GM12874 (cell line): ENCODE data around the gene GPER1.

ENCODE experiments used
- CTCF ChIP-seq: IDR thresholded peaks from 2 replicates; pipeline ENCODE4 v1.5.1; 2011; ENCODE audit warnings: low read depth, mild to moderate bottlenecking, control low read depth, low read length, moderate library complexity; ENCODE audit not compliant: insufficient read depth

Gene GPER1

GRCh38 chr7:1127001-1127400, 39.1 kb downstream of the GPER1 start:
- TF ChIP-seq CTCF = no peak

DNA sequence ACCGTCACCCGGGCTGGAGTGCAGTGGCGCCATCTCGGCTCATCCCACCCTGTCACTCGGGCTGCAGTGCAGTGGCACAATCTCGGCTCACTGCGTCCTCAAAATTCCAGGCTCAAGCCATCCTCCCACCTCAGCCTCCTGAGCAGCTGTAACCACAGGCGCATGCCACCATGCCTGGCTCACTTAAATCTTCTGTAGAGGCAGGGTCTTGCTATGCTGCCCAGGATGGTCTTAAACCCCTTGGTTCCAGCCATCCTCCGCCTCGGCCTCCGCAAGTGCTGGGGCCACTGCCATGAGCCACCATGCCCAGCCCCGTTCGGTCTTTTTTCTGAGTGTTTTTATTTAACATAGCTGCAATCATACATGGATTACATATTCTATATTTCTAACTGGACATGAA, 41.5 kb downstream of the GPER1 start:
- no peak for TF ChIP-seq CTCF

- no peak for TF ChIP-seq CTCF
Observed at GRCh38 chr7:1130021-1130990, 42.4 kb downstream of the GPER1 start.

DNA sequence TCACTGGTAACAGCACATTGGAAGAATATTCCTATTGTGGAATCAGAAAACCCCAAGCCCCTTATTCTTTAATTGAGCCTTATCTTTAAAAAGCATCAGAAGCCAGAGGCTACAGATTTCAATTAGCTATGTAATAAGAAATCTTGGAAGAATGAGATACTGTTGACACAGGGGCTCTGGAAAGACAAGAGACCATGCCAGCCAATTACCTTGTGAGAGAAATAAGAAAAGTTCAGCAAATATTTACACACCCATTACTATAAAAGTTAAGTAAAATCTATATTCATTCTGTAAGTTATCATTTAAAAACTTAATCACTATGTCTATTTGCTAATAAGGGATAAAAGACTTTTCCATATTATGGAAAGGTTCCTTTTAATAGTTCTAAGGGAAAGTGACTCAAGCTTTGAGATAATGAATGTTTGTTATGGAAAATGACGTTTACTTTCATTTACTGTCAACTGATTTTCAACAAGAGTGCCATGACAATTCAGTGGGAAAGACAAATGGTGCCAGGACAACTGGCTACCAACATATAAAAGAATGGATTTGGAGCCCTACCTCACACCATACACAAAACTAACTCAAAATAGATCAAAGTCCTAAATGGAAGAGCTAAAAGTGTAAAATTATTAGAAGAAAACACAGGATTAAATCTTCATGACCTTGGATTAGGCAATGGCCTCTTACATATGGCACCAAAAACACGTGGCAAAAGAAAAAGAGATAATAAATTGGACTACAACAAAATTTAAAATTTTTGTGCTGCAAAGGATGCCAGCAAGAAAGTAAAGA, 43.8 kb downstream of the GPER1 start:
- no peak for TF ChIP-seq CTCF

- TF ChIP-seq CTCF = no peak
Observed at GRCh38 chr7:1134951-1135350, 47.0 kb downstream of the GPER1 start.

DNA sequence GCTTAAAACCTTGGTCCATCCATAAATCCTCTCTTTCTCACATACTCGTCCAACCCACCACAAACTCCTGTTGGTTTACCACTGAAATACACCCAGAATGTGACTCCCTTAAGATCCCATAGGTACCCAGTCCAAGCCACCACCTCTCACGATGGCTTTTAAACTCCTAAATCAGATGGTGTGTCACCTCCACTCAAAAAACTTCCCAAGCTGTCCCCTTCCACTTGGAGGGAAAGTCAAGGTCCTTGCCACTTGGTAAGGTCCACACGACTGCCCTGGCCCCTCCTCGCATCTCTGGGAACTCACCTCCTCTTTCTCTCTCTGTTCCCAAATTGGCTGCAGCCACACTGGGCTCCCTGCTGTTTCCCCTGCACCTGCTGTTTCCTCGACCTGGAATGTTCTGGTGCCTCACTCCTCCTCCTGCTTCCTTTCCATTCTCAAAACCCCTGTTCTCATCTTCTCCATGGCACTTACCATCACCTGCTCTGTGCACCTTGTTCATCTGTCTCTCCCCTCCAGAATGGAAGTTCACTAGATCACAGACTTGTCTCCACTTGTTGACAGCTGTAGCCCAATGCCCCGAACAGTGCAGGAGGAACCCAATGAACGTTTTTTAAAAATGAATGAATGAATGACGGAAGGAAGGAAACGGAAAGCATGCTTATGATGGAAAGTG, 49.1 kb downstream of the GPER1 start:
- TF ChIP-seq CTCF = no peak
